Measurements from ENCODE around the gene FUZ. TPM values are rescaled to one million over a fixed set of nuclear protein-coding genes. Genes with fewer than 3 reads are reported as not detected.
A peak's percentile ranks its signal among the peaks of the same experiment; 100 is the strongest.

Gene FUZ
- total RNA-seq, 3 donors from 2014 or later (not counting 1 experiment from before 2014, with no cell fraction given), result 17.7 to 33.1 (median 20.6) TPM

- Mint-ChIP-seq H3K27ac (peak overlapping the region; percentile 95 to 97), H3K9me3 (no peaks in the 10 kb centered on the region), H3K4me3 (peak overlapping the region; percentile 93), H3K4me1 (peaks cover 23 to 46% of the 10 kb centered on the region in 2 donors), H3K27me3 (ENCODE audit: low read depth in 2 of 2) (no peaks in the 10 kb centered on the region), H3K36me3 (no peaks in the 10 kb centered on the region)
- WGBS (ENCODE audit: insufficient coverage), result 57% methylated on average over 11 of the region's 11 CpGs
- H3K27me3 ChIP-seq (ENCODE audit: control insufficient read depth, insufficient read depth, low read length), result no peaks in the 10 kb centered on the region
- peaks cover 44% of the 10 kb centered on the region for H3K4me1 ChIP-seq (ENCODE audit: control insufficient read depth, insufficient read depth, low read length)
- peak overlapping the region; percentile 69 for H3K4me3 ChIP-seq (ENCODE audit: low read length)
- DNase-seq, result no peak
- H3K9me3 ChIP-seq (ENCODE audit: control insufficient read depth, insufficient read depth, low read length), result no peaks in the 10 kb centered on the region
- no peak for TF ChIP-seq CTCF (IDR thresholded peaks at IDR 0.05)
- H3K36me3 ChIP-seq (ENCODE audit: control insufficient read depth, insufficient read depth, low read length), result no peaks in the 10 kb centered on the region
- intact Hi-C loops (cut with micrococcal nuclease), result loop anchor here (2.0 kb wide), 1 partner anchor 46 kb away; the partner anchor contains the start of gene AP2A1
- no peak for ATAC-seq
- H3K27ac ChIP-seq (ENCODE audit: low read length), result peak overlapping the region; percentile 96
Observed at GRCh38 chr19:49812452-49812996, 568 bp downstream of the FUZ start.

GRCh38 chr19:49811328-49811727 is 1.8 kb downstream of the FUZ start:
- Mint-ChIP-seq H3K27ac (peak overlapping the region in 1 of 2 donors; percentile 22), H3K36me3 (no peaks in the 10 kb centered on the region), H3K9me3 (no peaks in the 10 kb centered on the region), H3K27me3 (ENCODE audit: low read depth in 2 of 2) (no peaks in the 10 kb centered on the region), H3K4me1 (peaks cover 23 to 40% of the 10 kb centered on the region in 2 donors), H3K4me3 (peak overlapping the region; percentile 59)
- whole genome bisulfite sequencing (ENCODE audit: insufficient coverage), result 94% methylated on average over 4 of the region's 6 CpGs
- Histone ChIP-seq H3K36me3 (ENCODE audit: control insufficient read depth, insufficient read depth, low read length) (peaks cover 3% of the 10 kb centered on the region), H3K4me1 (ENCODE audit: control insufficient read depth, insufficient read depth, low read length) (peaks cover 36% of the 10 kb centered on the region), H3K9me3 (ENCODE audit: control insufficient read depth, insufficient read depth, low read length) (no peaks in the 10 kb centered on the region), H3K27me3 (ENCODE audit: control insufficient read depth, insufficient read depth, low read length) (no peaks in the 10 kb centered on the region), H3K4me3 (ENCODE audit: low read length) (no peak overlapping the region), H3K27ac (ENCODE audit: low read length) (no peak overlapping the region)
- no peak for TF ChIP-seq CTCF (IDR thresholded peaks at IDR 0.05)
- ATAC-seq (no peak), DNase-seq (no peak)
- intact Hi-C loops (cut with micrococcal nuclease), result no loop called here

GRCh38 chr19:49809941-49810389 is 3.1 kb downstream of the FUZ start:
- ATAC-seq (no peak), DNase-seq (no peak)
- Histone ChIP-seq H3K4me1 (ENCODE audit: control insufficient read depth, insufficient read depth, low read length) (peaks cover 36% of the 10 kb centered on the region), H3K36me3 (ENCODE audit: control insufficient read depth, insufficient read depth, low read length) (peaks cover 10% of the 10 kb centered on the region), H3K27me3 (ENCODE audit: control insufficient read depth, insufficient read depth, low read length) (no peaks in the 10 kb centered on the region), H3K27ac (ENCODE audit: low read length) (peak overlapping the region; percentile 72), H3K4me3 (ENCODE audit: low read length) (no peak overlapping the region), H3K9me3 (ENCODE audit: control insufficient read depth, insufficient read depth, low read length) (no peaks in the 10 kb centered on the region)
- peak overlapping the region; percentile 89 for H3K4me3 Mint-ChIP-seq
- H3K27me3 Mint-ChIP-seq (ENCODE audit: low read depth in 2 of 2), result no peaks in the 10 kb centered on the region
- 98% methylated on average over 5 of the region's 5 CpGs for WGBS (ENCODE audit: insufficient coverage)
- H3K36me3 Mint-ChIP-seq, result no peaks in the 10 kb centered on the region
- H3K4me1 Mint-ChIP-seq, result peaks cover 23 to 40% of the 10 kb centered on the region in 2 donors
- TF ChIP-seq CTCF (IDR thresholded peaks at IDR 0.05), result no peak
- no peaks in the 10 kb centered on the region for H3K9me3 Mint-ChIP-seq
- H3K27ac Mint-ChIP-seq, result peak overlapping the region; percentile 81 to 96
- intact Hi-C loops (cut with micrococcal nuclease), result no loop called here
